Prostate gland (tissue), 2 donors: ENCODE results near the gene SMTN. TPM values are rescaled to one million over a fixed set of nuclear protein-coding genes. Genes with fewer than 3 reads are reported as not detected.

Experiments
- DNase-seq: peaks from one replicate; pipeline ENCODE4 v3.0.0-alpha.2; 2019; ENCODE audit warnings: low spot score
- H3K27ac ChIP-seq, 2 donors: fragments of 200-600 bp; sonication (generic); 2 replicates each; pipeline ENCODE4 v1.5.1; 2017 to 2019
- H3K27me3 ChIP-seq: fragments of 200-600 bp; sonication (generic); replicated peaks from 2 replicates; pipeline ENCODE4 v1.5.1; 2019; ENCODE audit not compliant: insufficient read depth
- H3K36me3 ChIP-seq, 2 donors: fragments of 200-600 bp; sonication (generic); 1 replicate in 1 of 2; 2 replicates in 1 of 2; pipeline versions ENCODE4 v1.5.1 to v1.8.1; 2017 to 2019
- H3K4me1 ChIP-seq: fragments of 200-600 bp; sonication (generic); replicated peaks from 2 replicates; pipeline ENCODE4 v1.5.1; 2019
- H3K4me3 ChIP-seq, 2 donors: fragments of 200-600 bp; sonication (generic); 2 replicates each; pipeline ENCODE4 v1.5.1; 2017 to 2019
- H3K9me3 ChIP-seq: fragments of 200-600 bp; sonication (generic); 2 replicates; pipeline ENCODE4 v1.5.1; 2017
- CTCF ChIP-seq, 4 experiments: fragments of 200-600 bp in 2 of 4; fragments of 450-650 bp in 2 of 4; sonication (generic) in 2 of 4; IDR thresholded peaks; 1 replicate in 3 of 4; 2 replicates in 1 of 4; pipeline ENCODE4 v1.5.1; 2016 to 2019; ENCODE audit warnings: antibody characterized with exemption in 4 of 4, mild to moderate bottlenecking in 2 of 4, moderate library complexity in 2 of 4
- POLR2A ChIP-seq: fragments of 450-650 bp; IDR thresholded peaks from one replicate; pipeline ENCODE4 v1.6.1; 2016; ENCODE audit warnings: antibody characterized with exemption, mild to moderate bottlenecking
- POLR2AphosphoS5 ChIP-seq: sonication (generic); formaldehyde crosslinking; IDR thresholded peaks from one replicate; pipeline ENCODE4 v1.6.1; 2017; ENCODE audit warnings: antibody characterized with exemption
- WGBS: methylation state at CpG from one replicate; pipeline ENCODE4 v1.1.5; 2018; 5-methylcytosine and 5-hydroxymethylcytosine counted together
- intact Hi-C: fragments of 100-400 bp; cut with DNase I; formaldehyde crosslinking; loops from one replicate; pipeline ENCODE4 v1.14.2; 2022
- total RNA-seq, 2 donors: library from RNA; depleted of rRNA; stranded (reverse); fragments of >200 nt; gene quantifications; one replicate each; pipeline ENCODE4 v1.1.0, GENCODE V29; 2016

The SMTN gene
- total RNA-seq, result 100 to 1,000 TPM; 200 to 209 TPM

- peak; percentile 94 for DNase-seq
- H3K27me3 ChIP-seq, result no peaks in the 10 kb centered on the region
- TF ChIP-seq CTCF (IDR thresholded peaks at IDR 0.05) (peak in 2 of 4 experiments; percentile 20 to 26), POLR2AphosphoS5 (peak; percentile 98), POLR2A (peak; percentile 100)
- no peaks in the 10 kb centered on the region for H3K36me3 ChIP-seq
- peaks cover 11% of the 10 kb centered on the region for H3K4me1 ChIP-seq
- H3K9me3 ChIP-seq, result no peaks in the 10 kb centered on the region
- peak within 1 kb of the TSS; percentile 90 for H3K27ac ChIP-seq
- intact Hi-C loops, result loop anchor here (2.0 kb wide), 2 partner anchors 112 to 132 kb away; partner anchors contain the start of genes MORC2 and TUG1
- peak within 1 kb of the TSS; percentile 61 to 69 for H3K4me3 ChIP-seq
- under 1% methylated on average over 49 of the region's 63 CpGs for WGBS
These were observed at the start of gene SMTN for GRCh38 chr22:31080848-31081649. Gene SMTN, plus strand, starts transcription at chr22:31081318. Its CDS starts 1,941 bp downstream, at chr22:31083259.

DNA sequence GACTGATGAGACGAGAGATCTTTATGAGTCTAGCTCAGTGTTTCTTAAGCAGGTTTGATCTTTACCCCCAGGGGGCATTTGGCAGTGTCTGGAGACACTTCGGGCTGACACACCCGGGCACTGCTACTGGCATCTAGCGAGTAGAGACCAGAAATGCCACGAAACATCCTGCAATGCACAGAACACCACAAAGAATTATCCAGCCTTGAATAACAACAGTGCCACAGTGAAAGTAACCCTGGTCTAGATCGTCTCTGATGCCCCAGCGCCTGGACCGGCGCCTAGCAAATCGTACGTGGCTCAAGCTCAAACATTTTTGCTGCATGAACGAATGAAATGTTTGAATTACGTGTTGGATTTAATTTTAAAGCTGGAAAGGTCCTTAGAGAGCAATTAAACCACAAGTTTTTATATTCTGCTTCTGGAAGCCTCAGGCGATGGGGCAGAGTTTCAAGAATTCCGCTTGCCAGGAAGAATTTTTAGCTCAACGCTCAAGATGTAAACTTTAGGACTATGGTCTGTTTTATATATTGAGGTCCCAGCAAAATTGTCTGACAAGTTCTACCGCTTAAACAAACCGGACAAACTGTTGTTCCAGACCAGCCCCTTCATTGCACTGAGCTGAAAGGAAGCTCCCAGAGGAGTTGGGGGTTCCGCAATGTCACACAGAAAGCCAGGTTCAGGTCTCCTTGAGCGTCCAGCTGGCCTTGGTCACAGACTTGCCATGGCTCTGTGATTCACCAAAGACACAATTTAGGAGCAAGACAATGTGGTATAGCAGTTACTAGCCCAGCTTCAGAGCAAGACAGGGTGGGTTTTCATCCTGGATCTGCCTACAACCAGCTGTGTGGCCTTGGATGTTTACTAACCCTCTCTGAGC, 44.2 kb upstream of the SMTN start:
- H3K4me1 ChIP-seq, result peaks cover 6% of the 10 kb centered on the region
- H3K36me3 ChIP-seq, result no peaks in the 10 kb centered on the region
- TF ChIP-seq POLR2A (no peak), POLR2AphosphoS5 (peak; percentile 35), CTCF (IDR thresholded peaks at IDR 0.05) (no peak)
- no peak for DNase-seq
- WGBS, result 13% methylated on average over 20 of the region's 20 CpGs
- peak overlapping the region; percentile 48 to 54 for H3K27ac ChIP-seq
- no peaks in the 10 kb centered on the region for H3K27me3 ChIP-seq
- H3K4me3 ChIP-seq, result peak overlapping the region in 1 of 2 donors; percentile 8
- H3K9me3 ChIP-seq, result no peaks in the 10 kb centered on the region
- intact Hi-C loops, result loop anchor here (5.0 to 10.0 kb wide), 2 partner anchors 70 to 92 kb away; partner anchors contain the start of genes MORC2 and TUG1

GRCh38 chr22:31038686-31039085, 42.4 kb upstream of the SMTN start:
- H3K36me3 ChIP-seq, result no peaks in the 10 kb centered on the region
- 43% methylated on average over 1 of the region's 1 CpG for WGBS
- intact Hi-C loops, result loop anchor here (5.0 to 10.0 kb wide), 2 partner anchors 71 to 94 kb away; partner anchors contain the start of genes MORC2 and TUG1
- no peaks in the 10 kb centered on the region for H3K27me3 ChIP-seq
- peak overlapping the region; percentile 41 to 72 for H3K27ac ChIP-seq
- H3K4me1 ChIP-seq, result peaks cover 6% of the 10 kb centered on the region
- DNase-seq, result no peak
- TF ChIP-seq CTCF (IDR thresholded peaks at IDR 0.05) (no peak), POLR2AphosphoS5 (no peak), POLR2A (no peak)
- no peak overlapping the region for H3K4me3 ChIP-seq
- H3K9me3 ChIP-seq, result no peaks in the 10 kb centered on the region

DNA sequence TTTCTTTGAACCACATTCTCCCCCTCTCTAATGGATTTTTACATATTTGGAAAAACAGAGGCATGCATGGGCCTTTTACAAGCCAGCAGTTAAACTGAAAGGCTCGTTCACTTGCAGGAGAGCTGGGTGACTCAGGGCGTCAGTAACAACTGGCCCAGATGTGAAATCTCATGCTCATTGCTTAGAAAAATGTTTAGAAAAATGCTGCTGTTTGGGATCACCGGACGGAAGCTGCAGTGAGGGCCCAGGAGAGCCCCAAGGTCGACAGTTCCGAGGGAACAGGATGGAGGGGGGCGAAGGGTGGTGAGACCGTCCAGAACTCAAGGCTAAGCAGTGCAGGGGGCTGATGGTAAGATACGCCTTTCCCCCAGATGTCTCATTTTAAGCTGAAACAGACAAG, 41.7 kb upstream of the SMTN start:
- Histone ChIP-seq H3K9me3 (no peaks in the 10 kb centered on the region), H3K4me1 (peaks cover 6% of the 10 kb centered on the region), H3K4me3 (no peak overlapping the region), H3K27ac (peak overlapping the region; percentile 41 to 49), H3K27me3 (no peaks in the 10 kb centered on the region), H3K36me3 (no peaks in the 10 kb centered on the region)
- 40% methylated on average over 9 of the region's 9 CpGs for WGBS
- TF ChIP-seq POLR2AphosphoS5 (peak; percentile 22), POLR2A (no peak)
- intact Hi-C loops, result loop anchor here (5.0 to 10.0 kb wide), 2 partner anchors 72 to 95 kb away; partner anchors contain the start of genes MORC2 and TUG1
- no peak for DNase-seq
